OCI-LY1 (cell line): ENCODE measurements around the gene ADAMTSL1.

ENCODE experiments used
- H2AFZ ChIP-seq: fragments of 200-600 bp; sonication (generic), shearing (Covaris generic); 2 replicates; pipeline ENCODE4 v1.6.0; 2014; ENCODE audit warnings: antibody characterized with exemption, mild to moderate bottlenecking, low read length
- H3F3A ChIP-seq: fragments of 200-600 bp; sonication (generic), shearing (Covaris generic); 2 replicates; pipeline ENCODE4 v1.6.0; 2014; ENCODE audit warnings: mild to moderate bottlenecking, antibody characterized with exemption, low read length, moderate library complexity; ENCODE audit not compliant: insufficient read depth
- H3K27ac ChIP-seq: fragments of 200-600 bp; sonication (generic); 2 replicates; pipeline ENCODE4 v1.5.1; 2014; ENCODE audit warnings: low read length, mixed run types, mild to moderate bottlenecking, low read depth; ENCODE audit not compliant: poor library complexity, severe bottlenecking
- H3K27me3 ChIP-seq: fragments of 200-600 bp; sonication (generic); 2 replicates; pipeline ENCODE4 v1.6.0; 2014; ENCODE audit warnings: antibody characterized with exemption, mild to moderate bottlenecking, low read length, moderate library complexity; ENCODE audit not compliant: insufficient read depth
- H3K36me3 ChIP-seq: fragments of 200-600 bp; sonication (generic); 2 replicates; pipeline ENCODE4 v1.6.1; 2014; ENCODE audit warnings: mild to moderate bottlenecking, antibody characterized with exemption, low read length, moderate library complexity, mixed read lengths; ENCODE audit not compliant: insufficient read depth
- H3K4me1 ChIP-seq: fragments of 200-600 bp; sonication (generic); 2 replicates; pipeline ENCODE4 v1.5.1; 2014; ENCODE audit warnings: mild to moderate bottlenecking, low read length, moderate library complexity; ENCODE audit not compliant: insufficient read depth, severe bottlenecking
- H3K4me2 ChIP-seq: fragments of 200-600 bp; sonication (generic), shearing (Covaris generic); 2 replicates; pipeline ENCODE4 v1.6.1; 2014; ENCODE audit warnings: low read length
- H3K4me3 ChIP-seq: fragments of 200-600 bp; sonication (generic); 2 replicates; pipeline ENCODE4 v1.5.1; 2014; ENCODE audit warnings: low read length, low read depth, mild to moderate bottlenecking, mixed read lengths; ENCODE audit not compliant: poor library complexity, severe bottlenecking
- H3K79me2 ChIP-seq: fragments of 200-600 bp; shearing (Covaris generic); 2 replicates; pipeline ENCODE4 v1.6.1; 2016; ENCODE audit warnings: mixed run types, low read length, mixed read lengths; ENCODE audit not compliant: insufficient read depth
- H3K9ac ChIP-seq: fragments of 200-600 bp; sonication (generic), shearing (Covaris generic); 2 replicates; pipeline ENCODE4 v1.6.1; 2014; ENCODE audit warnings: mild to moderate bottlenecking, low read length, mixed read lengths
- H3K9me2 ChIP-seq: fragments of 200-600 bp; sonication (generic), shearing (Covaris generic); 2 replicates; pipeline ENCODE4 v1.6.1; 2014; ENCODE audit warnings: low read depth, mild to moderate bottlenecking, low read length, mixed read lengths
- H3K9me3 ChIP-seq: fragments of 200-600 bp; shearing (Covaris generic); 2 replicates; pipeline ENCODE4 v1.6.1; 2014; ENCODE audit warnings: low read length, mixed read lengths
- H4K20me1 ChIP-seq: fragments of 200-600 bp; sonication (generic), shearing (Covaris generic); 2 replicates; pipeline ENCODE4 v1.6.0; 2016; ENCODE audit warnings: mild to moderate bottlenecking, low read length; ENCODE audit not compliant: insufficient read depth
- CTCF ChIP-seq: fragments of 200-600 bp; sonication (generic), shearing (Covaris generic); IDR thresholded peaks from 2 replicates; pipeline ENCODE4 v1.5.1; 2017; ENCODE audit warnings: mild to moderate bottlenecking, antibody characterized with exemption, low read length, moderate library complexity, mixed read lengths
- EZH2 ChIP-seq: fragments of 200-600 bp; sonication (generic), shearing (Covaris generic); IDR thresholded peaks from 2 replicates; pipeline ENCODE4 v1.8.0; 2017; ENCODE audit warnings: borderline replicate concordance, mixed run types, mild to moderate bottlenecking, antibody characterized with exemption, low read length, moderate library complexity, mixed read lengths

The ADAMTSL1 gene

GRCh38 chr9:18564018-18564880 lies 90.3 kb downstream of the ADAMTSL1 start:
- H3K4me1 ChIP-seq, result no peaks in the 10 kb centered on the region
- no peak overlapping the region for H2AFZ ChIP-seq
- H3K36me3 ChIP-seq, result no peaks in the 10 kb centered on the region
- no peak overlapping the region for H3K27ac ChIP-seq
- H4K20me1 ChIP-seq, result no peaks in the 10 kb centered on the region
- no peaks in the 10 kb centered on the region for H3K9me2 ChIP-seq
- H3K79me2 ChIP-seq, result no peaks in the 10 kb centered on the region
- no peak overlapping the region for H3K9ac ChIP-seq
- H3K4me2 ChIP-seq, result no peak overlapping the region
- no peaks in the 10 kb centered on the region for H3K9me3 ChIP-seq
- no peak for TF ChIP-seq CTCF
- TF ChIP-seq EZH2, result no peak
- no peak overlapping the region for H3K4me3 ChIP-seq
- H3K27me3 ChIP-seq, result no peaks in the 10 kb centered on the region
- H3F3A ChIP-seq, result no peaks in the 10 kb centered on the region

- Histone ChIP-seq H3K27ac (no peak overlapping the region), H2AFZ (no peak overlapping the region), H3K4me3 (no peak overlapping the region), H3K9me2 (no peaks in the 10 kb centered on the region), H3K4me1 (no peaks in the 10 kb centered on the region), H3K27me3 (no peaks in the 10 kb centered on the region), H3K36me3 (no peaks in the 10 kb centered on the region), H3K4me2 (no peak overlapping the region), H3K79me2 (no peaks in the 10 kb centered on the region), H3K9me3 (no peaks in the 10 kb centered on the region), H3K9ac (no peak overlapping the region), H4K20me1 (no peaks in the 10 kb centered on the region), H3F3A (no peaks in the 10 kb centered on the region)
- TF ChIP-seq CTCF (no peak), EZH2 (no peak)
These were observed 92.2 kb downstream of the ADAMTSL1 start for GRCh38 chr9:18566121-18566520.

- no peaks in the 10 kb centered on the region for H3K36me3 ChIP-seq
- no peaks in the 10 kb centered on the region for H3K4me1 ChIP-seq
- H3K4me2 ChIP-seq, result no peak overlapping the region
- no peak overlapping the region for H3K4me3 ChIP-seq
- H3F3A ChIP-seq, result no peaks in the 10 kb centered on the region
- H3K9me2 ChIP-seq, result no peaks in the 10 kb centered on the region
- no peak for TF ChIP-seq EZH2
- no peak for TF ChIP-seq CTCF
- H3K79me2 ChIP-seq, result no peaks in the 10 kb centered on the region
- no peak overlapping the region for H2AFZ ChIP-seq
- no peaks in the 10 kb centered on the region for H3K9me3 ChIP-seq
- no peak overlapping the region for H3K9ac ChIP-seq
- H3K27me3 ChIP-seq, result no peaks in the 10 kb centered on the region
- H4K20me1 ChIP-seq, result no peaks in the 10 kb centered on the region
- no peak overlapping the region for H3K27ac ChIP-seq
These were observed 95.0 kb downstream of the ADAMTSL1 start for GRCh38 chr9:18568973-18569372.
